Endodermal cell (in vitro differentiated cells): ENCODE results near the gene PICK1. TPM values are rescaled to one million over a fixed set of nuclear protein-coding genes. Genes with fewer than 3 reads are reported as not detected.

Experiments used
- DNase-seq: peaks from one replicate; pipeline ENCODE4 v3.0.0-alpha.2; 2017
- H3K27ac ChIP-seq: 2 replicates; pipeline ENCODE4 v1.5.1; 2013; ENCODE audit warnings: mild to moderate bottlenecking, low read depth, low read length, moderate library complexity
- H3K27me3 ChIP-seq: 2 replicates; pipeline ENCODE4 v1.6.1; 2013; ENCODE audit warnings: mild to moderate bottlenecking, low read length, moderate library complexity; ENCODE audit not compliant: insufficient read depth, control insufficient read depth, poor library complexity, severe bottlenecking
- H3K36me3 ChIP-seq: 2 replicates; pipeline ENCODE4 v1.7.0; 2013; ENCODE audit warnings: mild to moderate bottlenecking, low read length, moderate library complexity; ENCODE audit not compliant: control insufficient read depth, insufficient read depth
- H3K4me1 ChIP-seq: one replicate; pipeline ENCODE4 v1.7.0; 2013; ENCODE audit warnings: low read length; ENCODE audit not compliant: control insufficient read depth, insufficient read depth
- H3K4me3 ChIP-seq: 2 replicates; pipeline ENCODE4 v1.5.1; 2013; ENCODE audit warnings: mild to moderate bottlenecking, low read length, moderate library complexity
- H3K9ac ChIP-seq: 2 replicates; pipeline ENCODE4 v1.6.1; 2013; ENCODE audit warnings: mild to moderate bottlenecking, low read length, moderate library complexity; ENCODE audit not compliant: poor library complexity, severe bottlenecking; ENCODE audit errors: extremely low read depth
- H3K9me3 ChIP-seq: 2 replicates; pipeline ENCODE4 v1.6.1; 2013; ENCODE audit warnings: mild to moderate bottlenecking, low read length, moderate library complexity; ENCODE audit not compliant: control insufficient read depth
- H3K27ac Mint-ChIP-seq: 2 replicates; pipeline ENCODE4 v1.8.0; 2020; ENCODE audit warnings: mixed read lengths
- H3K27me3 Mint-ChIP-seq: 2 replicates; pipeline ENCODE4 v1.8.0; 2021; ENCODE audit warnings: mild to moderate bottlenecking, mixed read lengths; ENCODE audit not compliant: insufficient read depth
- H3K36me3 Mint-ChIP-seq: 2 replicates; pipeline ENCODE4 v1.8.0; 2020; ENCODE audit warnings: low read depth, mixed read lengths
- H3K4me1 Mint-ChIP-seq: 2 replicates; pipeline ENCODE4 v1.8.0; 2020; ENCODE audit warnings: mixed read lengths
- H3K4me3 Mint-ChIP-seq: 2 replicates; pipeline ENCODE4 v1.8.0; 2020; ENCODE audit warnings: mild to moderate bottlenecking, moderate library complexity, mixed read lengths
- H3K9me3 Mint-ChIP-seq: 2 replicates; pipeline ENCODE4 v1.8.0; 2020; ENCODE audit warnings: mild to moderate bottlenecking, mixed read lengths
- CTCF ChIP-seq: fragments of 200-600 bp; sonication (generic); conservative IDR thresholded peaks from 2 replicates; pipeline ENCODE4 v1.5.0; 2021; ENCODE audit warnings: antibody characterized with exemption, mild to moderate bottlenecking
- whole genome bisulfite sequencing, 2 experiments: methylation state at CpG; one replicate each; pipeline versions ENCODE4 v1.1.5 to v1.1.7; 2013; ENCODE audit warnings: missing lambda C conversion rate in 2 of 2, mixed read lengths in 1 of 2; ENCODE audit not compliant: insufficient coverage in 1 of 2, insufficient read length in 1 of 2; 5-methylcytosine and 5-hydroxymethylcytosine counted together
- long read RNA-seq, 4 experiments: library from polyadenylated mRNA in 2 of 4; library from RNA in 1 of 4; library from capped mRNA in 1 of 4; stranded (forward) in 3 of 4; unstranded in 1 of 4; transcript quantifications; one replicate each; pipeline ENCODE4 v2.0.0, GENCODE V29; 2020 to 2021; ENCODE audit warnings: inconsistent platforms in 1 of 4
- polyA plus RNA-seq, 2 experiments: library from polyadenylated mRNA; stranded (reverse); fragments of 50-300 nt; gene quantifications; one replicate each; pipeline ENCODE4 v1.2.3, GENCODE V29; 2013
- total RNA-seq, 2 donors: library from RNA; stranded (reverse); fragmentation: NEBNext Ultra II Directional in 1 of 2; extraction: Animal tissue kit (Norgen Biotek cat#: 25700) in 1 of 2; gene quantifications; 2 replicates in 1 of 2; 3 replicates in 1 of 2; pipeline ENCODE4 v1.2.1, GENCODE V29; 2021

Gene PICK1
- 10 to 100 TPM; 42.7 to 54.1 TPM for total RNA-seq
- polyA plus RNA-seq (2013, experiment 1 of 2): 22.8 TPM
- polyA plus RNA-seq (2013, experiment 2 of 2): 20.1 TPM
- long read RNA-seq, experiment 1, transcript PICK1-201 (13 exons, 2,055 nt): major isoform, 6 of 20 reads
- long read RNA-seq, experiment 1, partial matches to known transcripts: 3 of 20 reads
- long read RNA-seq, experiment 1, other reads (novel, unspliced or antisense): 11 of 20 reads
- long read RNA-seq, experiment 2, transcript PICK1-201 (13 exons, 2,055 nt): major isoform, 18 of 50 reads
- long read RNA-seq, experiment 2, transcript PICK1-202 (13 exons, 2,164 nt): minor isoform, 10 of 50 reads
- long read RNA-seq, experiment 2, partial matches to known transcripts: 6 of 50 reads
- long read RNA-seq, experiment 2, other reads (novel, unspliced or antisense): 16 of 50 reads
- long read RNA-seq, experiment 3, transcript PICK1-201 (13 exons, 2,055 nt): major isoform, 22 of 44 reads
- long read RNA-seq, experiment 3, transcript PICK1-202 (13 exons, 2,164 nt): minor isoform, 5 of 44 reads
- long read RNA-seq, experiment 3, partial matches to known transcripts: 5 of 44 reads
- long read RNA-seq, experiment 3, other reads (novel, unspliced or antisense): 12 of 44 reads
- long read RNA-seq, experiment 4, transcript PICK1-201 (13 exons, 2,055 nt): major isoform, 19 of 39 reads
- long read RNA-seq, experiment 4, partial matches to known transcripts: 8 of 39 reads
- long read RNA-seq, experiment 4, other reads (novel, unspliced or antisense): 8 of 39 reads

GRCh38 chr22:38056969-38057891 lies at the start of gene PICK1:
TSS of gene PICK1 (plus strand) at chr22:38057404. CDS start at chr22:38057810, 406 bp downstream.
- Mint-ChIP-seq H3K36me3 (peaks cover 21% of the 10 kb centered on the region), H3K9me3 (no peaks in the 10 kb centered on the region), H3K4me1 (peaks cover 9% of the 10 kb centered on the region), H3K4me3 (peak within 1 kb of the TSS; percentile 85), H3K27ac (peak within 1 kb of the TSS; percentile 100), H3K27me3 (peaks cover 4% of the 10 kb centered on the region)
- WGBS, 2 experiments: 6 to 8% methylated on average over 17 to 44 of the region's 47 CpGs
- no peaks in the 10 kb centered on the region for H3K9me3 ChIP-seq
- H3K27me3 ChIP-seq: no peaks in the 10 kb centered on the region
- peaks cover 23% of the 10 kb centered on the region for H3K36me3 ChIP-seq
- peak within 1 kb of the TSS; percentile 79 for H3K27ac ChIP-seq
- H3K4me1 ChIP-seq: peaks cover 6% of the 10 kb centered on the region
- TF ChIP-seq CTCF: no peak
- DNase-seq: peak; percentile 97
- H3K4me3 ChIP-seq: peak within 1 kb of the TSS; percentile 84
- H3K9ac ChIP-seq: peak within 1 kb of the TSS; percentile 70

DNA sequence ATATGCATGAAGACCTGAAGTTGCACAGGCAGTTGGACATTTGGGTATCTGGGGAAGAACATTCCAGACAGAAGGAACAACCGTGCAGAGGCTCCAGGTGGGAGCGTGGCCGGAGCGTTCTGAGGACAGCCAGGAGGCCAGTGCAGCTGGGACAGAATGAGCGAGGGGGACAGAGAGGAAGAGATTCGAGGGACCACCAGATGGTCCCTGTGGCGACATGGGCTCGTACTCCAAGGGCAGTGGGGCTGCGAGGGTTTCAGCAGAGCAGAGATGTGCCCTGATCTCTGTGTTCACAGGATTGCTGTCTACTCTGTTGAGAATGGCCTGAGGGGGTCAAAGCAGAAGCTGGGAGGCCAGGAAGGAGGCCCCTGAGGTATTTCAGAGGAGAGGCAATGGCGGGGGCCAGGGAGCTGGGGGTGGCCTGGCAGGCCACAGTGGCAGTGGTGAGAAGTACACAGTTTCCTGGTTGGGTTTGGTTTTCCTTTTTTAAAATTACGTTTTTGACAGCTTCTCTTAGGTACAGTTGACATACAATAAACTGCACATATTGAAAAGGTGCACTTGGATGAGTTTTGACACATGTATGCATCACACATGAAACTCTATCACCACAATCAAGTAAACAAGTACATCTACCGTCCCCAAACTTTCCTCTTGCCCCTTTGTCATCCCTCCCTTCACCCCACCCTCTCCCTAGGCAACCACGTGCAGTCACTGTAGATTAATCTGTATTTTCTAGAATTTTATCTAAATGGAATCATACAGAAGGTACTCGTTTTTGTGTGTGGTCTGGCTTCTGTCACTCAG lies 48.0 kb upstream of the PICK1 start:
- no peaks in the 10 kb centered on the region for H3K27me3 ChIP-seq
- H3K4me1 Mint-ChIP-seq: no peaks in the 10 kb centered on the region
- no peak for TF ChIP-seq CTCF
- no peak overlapping the region for H3K4me3 ChIP-seq
- no peak overlapping the region for H3K27ac ChIP-seq
- H3K36me3 Mint-ChIP-seq: peaks cover 2% of the 10 kb centered on the region
- WGBS, 2 experiments: 89 to 90% methylated on average over 8 to 14 of the region's 14 CpGs
- DNase-seq: no peak
- H3K4me1 ChIP-seq: no peaks in the 10 kb centered on the region
- no peaks in the 10 kb centered on the region for H3K36me3 ChIP-seq
- H3K27ac Mint-ChIP-seq: no peak overlapping the region
- H3K9me3 Mint-ChIP-seq: peaks cover 2% of the 10 kb centered on the region
- peaks cover 3% of the 10 kb centered on the region for H3K27me3 Mint-ChIP-seq
- H3K4me3 Mint-ChIP-seq: no peak overlapping the region
- no peak overlapping the region for H3K9ac ChIP-seq
- no peaks in the 10 kb centered on the region for H3K9me3 ChIP-seq
